GM21367 (cell line): Measurements from ENCODE around the gene FGF14.
"Not testable (repeated sequence)": the region's sequence is repeated elsewhere in the genome, so short reads cannot be mapped to it uniquely, and the experiment has no call there.

Experiments
- ATAC-seq: cut with Tn5 transposase; IDR thresholded peaks from one replicate; pipeline ENCODE4 v1.9.1; 2021; ENCODE audit not compliant: unreplicated experiment

FGF14 gene

GRCh38 chr13:102139626-102140025 lies 262.2 kb downstream of the FGF14 start:
- no peak for ATAC-seq

DNA sequence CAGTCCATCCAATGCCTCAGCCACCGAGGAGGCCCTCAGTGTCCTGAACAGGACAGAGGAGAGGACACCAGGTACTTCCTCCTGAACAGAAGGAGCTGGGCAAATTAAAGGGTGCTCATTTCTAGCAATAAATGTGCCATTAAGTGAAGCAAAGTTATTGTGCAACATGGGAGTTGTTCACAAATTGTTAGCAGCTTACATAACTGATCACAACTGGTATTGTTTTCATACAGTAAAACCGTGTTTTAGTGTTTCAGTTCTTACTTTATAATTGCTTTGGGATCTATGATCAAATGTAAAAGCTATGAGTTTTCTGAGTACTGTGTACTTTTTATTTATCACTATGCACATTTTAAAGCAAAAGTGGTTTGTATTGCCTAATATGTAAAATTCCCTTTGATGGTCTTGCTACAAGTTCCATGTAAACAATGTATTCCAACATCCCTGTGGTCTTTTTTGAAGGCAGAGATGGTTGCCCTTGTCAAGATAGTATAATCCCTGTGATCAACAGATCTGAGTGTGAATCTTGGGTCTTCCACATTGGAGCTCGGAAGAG lies 263.1 kb downstream of the FGF14 start:
- ATAC-seq: no peak

- ATAC-seq: not testable (repeated sequence)
Observed at GRCh38 chr13:102137904-102138303, 263.9 kb downstream of the FGF14 start.

DNA sequence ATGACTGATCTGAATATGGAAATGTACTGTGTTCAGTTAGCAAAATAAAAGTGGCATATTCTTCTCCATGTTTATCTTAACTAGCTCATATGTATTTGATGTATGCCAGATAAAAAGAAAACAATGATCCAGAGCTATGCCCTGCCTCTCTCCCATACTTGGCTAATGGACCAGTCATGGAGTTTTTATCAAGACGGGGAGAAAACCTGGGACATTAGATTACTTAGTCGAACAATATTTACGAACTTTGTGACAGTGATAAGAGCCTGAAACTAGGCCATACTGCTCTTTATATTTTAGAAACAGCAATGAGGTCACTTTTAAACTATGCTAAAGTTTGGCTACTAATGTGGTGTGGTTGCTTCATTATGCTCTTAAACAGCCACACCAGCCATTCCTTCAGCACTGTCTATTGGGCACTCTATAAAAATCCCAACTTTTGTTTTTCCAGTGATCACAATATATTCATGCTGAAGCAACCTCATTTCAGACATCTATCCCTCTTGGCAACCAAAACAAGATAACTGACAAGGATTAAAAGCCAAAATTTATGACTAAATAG lies 265.0 kb downstream of the FGF14 start:
- no peak for ATAC-seq

DNA sequence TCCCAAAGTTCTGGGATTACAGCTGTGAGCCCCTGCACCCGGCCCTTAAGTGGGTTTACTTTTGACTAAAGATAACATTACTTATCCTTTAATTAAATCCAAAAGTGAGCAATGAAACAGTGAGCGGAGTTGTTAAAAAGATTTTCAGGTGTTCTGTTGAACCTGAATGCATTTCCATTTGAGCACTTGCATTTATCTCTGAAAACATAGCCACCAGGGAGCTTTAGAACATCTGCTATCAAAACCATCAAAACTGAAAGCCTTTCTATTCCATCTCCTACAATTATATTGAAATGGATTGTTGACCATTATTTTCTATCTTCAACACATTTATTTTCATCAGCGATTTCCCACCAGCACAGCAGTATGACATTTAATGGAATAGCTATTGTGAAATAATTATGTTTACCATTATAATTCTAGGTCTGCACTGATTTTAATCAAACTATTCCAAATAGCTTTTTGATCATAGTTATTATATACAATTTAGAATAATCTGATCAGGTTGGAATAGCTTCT lies 269.0 kb downstream of the FGF14 start:
- no peak for ATAC-seq

DNA sequence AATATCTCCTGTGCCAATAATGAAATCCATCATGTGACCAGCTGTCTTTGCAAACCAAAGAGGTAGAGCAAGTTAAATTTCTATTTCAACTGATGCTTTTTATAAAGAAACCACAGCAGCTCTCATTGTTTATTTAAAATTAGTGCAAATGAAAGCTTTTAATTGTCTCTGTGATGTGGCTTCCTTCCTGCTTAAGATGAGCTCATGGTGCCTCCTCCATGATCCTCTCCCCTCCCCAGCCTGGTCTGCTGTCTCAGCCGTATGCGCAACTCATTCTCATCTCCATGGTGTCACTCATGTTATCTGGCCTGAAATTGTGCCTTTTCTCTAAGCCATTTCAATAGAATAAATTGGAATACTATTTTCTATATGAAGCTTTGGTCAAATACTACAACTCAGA lies 270.6 kb downstream of the FGF14 start:
- ATAC-seq: no peak

GRCh38 chr13:102128216-102128810 lies 273.5 kb downstream of the FGF14 start:
- ATAC-seq: no peak

DNA sequence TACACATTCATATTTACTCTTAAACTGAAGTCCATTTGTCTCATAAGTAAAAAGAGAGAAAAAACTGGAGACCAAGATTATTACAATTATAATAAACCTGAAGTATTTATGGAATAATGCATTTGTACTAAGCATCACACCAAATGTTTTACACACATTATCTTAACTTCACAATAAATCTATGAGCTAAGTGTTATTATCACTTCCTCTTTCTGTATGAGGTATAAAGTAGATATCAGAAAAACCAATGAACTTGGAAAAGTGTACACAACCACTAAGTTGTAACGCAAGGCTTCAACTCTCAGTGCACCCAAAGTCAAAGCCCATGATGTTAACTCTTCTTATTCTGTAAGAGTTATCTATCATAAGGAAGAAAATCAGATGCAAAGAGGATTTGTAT lies 274.7 kb downstream of the FGF14 start:
- no peak for ATAC-seq

DNA sequence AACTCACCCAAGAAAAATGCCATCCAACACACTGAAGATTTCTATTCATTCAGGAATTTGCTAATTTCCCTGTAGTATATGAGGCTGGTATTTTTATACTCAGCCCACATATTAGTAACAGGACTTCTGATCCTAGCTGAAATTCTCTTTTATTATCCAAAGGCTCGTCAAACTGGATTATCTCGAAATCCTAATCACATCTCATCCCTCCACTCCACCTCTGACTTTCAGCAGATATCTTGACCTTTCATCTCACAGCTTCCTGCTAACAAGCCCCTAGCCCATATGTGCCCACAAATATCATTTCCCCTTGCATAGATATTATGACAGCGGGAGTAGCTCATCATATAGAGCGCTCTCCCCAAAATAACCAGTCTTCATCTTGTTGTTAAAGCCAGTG lies 279.7 kb downstream of the FGF14 start:
- no peak for ATAC-seq

- ATAC-seq: no peak
Observed at GRCh38 chr13:102117175-102117831, 284.5 kb downstream of the FGF14 start.

GRCh38 chr13:102103469-102103868 lies 298.4 kb downstream of the FGF14 start:
- no peak for ATAC-seq

- ATAC-seq: no peak
Observed at GRCh38 chr13:102100234-102100633, 301.6 kb downstream of the FGF14 start.

- ATAC-seq: no peak
Observed at GRCh38 chr13:102097708-102098107, 304.1 kb downstream of the FGF14 start.

DNA sequence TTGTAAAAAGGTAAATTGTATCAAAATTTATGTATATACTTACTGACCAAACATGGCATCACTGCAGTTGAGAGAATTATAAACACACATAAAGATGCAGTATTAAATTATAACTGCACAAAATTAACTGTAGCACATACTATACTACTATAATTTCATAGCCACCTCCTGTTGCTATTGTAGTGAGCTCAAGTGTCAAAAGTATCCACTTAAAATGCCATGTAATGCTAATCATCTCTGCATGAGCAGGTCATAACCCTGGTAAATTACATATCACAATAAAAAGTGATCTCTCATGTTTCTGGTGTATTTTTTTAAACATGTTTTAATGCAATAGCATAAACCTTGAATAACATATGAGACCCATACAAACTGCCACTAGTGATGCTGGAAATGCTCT lies 308.6 kb downstream of the FGF14 start:
- not testable (repeated sequence) for ATAC-seq

GRCh38 chr13:102091231-102091630 lies 310.6 kb downstream of the FGF14 start:
- ATAC-seq: no peak

DNA sequence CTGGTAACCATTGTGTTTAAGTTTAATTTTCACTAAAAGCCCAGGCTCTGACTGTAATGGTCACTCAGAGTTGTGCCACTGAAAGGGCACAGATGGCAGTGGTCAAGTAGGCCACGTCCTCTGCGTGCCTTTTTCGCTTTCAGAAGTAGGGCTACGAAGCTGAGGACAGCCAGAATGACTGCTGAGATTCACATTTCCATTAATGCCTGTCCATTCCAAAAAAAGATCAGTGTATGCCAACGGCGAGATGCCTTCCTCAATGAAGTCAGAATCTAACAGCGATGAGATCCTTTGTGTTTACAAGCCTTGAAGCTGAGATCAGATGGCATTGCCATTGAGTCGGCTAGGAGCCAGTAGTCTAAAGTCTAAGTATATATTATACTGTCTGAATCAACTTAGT lies 311.3 kb downstream of the FGF14 start:
- ATAC-seq: no peak

GRCh38 chr13:102089722-102090121 lies 312.1 kb downstream of the FGF14 start:
- no peak for ATAC-seq

GRCh38 chr13:102089177-102089576 lies 312.7 kb downstream of the FGF14 start:
- ATAC-seq: no peak

DNA sequence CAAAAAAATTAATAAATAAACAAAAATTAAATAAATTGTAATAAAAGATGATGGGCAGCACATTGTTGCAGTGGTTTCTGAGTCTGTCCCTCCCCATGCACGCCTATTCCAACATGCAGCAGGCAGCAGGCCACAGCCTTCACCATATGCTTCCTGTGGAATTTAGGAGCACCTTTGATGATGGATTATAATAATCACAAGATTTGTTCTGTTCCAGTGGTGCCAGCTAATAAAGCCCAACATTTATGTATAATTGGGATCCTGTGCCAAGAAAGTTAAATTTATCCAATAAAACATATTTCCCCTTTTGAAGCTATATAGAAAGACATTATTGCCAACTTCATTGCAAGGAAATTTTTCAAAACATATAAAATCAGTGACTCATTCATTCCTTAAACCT lies 328.6 kb downstream of the FGF14 start:
- ATAC-seq: no peak

DNA sequence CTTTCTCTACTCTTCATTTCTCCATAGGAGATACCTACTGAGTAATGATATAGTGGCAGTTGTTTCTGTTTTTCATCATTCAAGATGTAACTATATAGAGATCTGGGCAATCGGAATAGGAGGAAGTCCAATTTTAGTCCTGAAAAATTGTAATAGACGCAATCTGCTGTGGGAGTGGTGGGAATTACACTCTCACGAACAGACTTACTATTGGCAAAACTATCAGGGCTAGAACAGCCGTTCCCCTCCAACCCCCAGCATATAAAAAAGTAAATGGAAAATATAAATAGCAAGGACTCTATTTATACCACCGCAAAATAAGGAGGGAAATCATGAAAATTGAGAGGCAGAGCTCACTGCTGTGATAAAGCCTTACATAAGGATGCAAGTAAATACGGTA lies 330.1 kb downstream of the FGF14 start:
- no peak for ATAC-seq

- ATAC-seq: not testable (repeated sequence)
Observed at GRCh38 chr13:102068323-102068722, 333.5 kb downstream of the FGF14 start.
